Measurements from ENCODE around the gene ARHGAP24. TPM values are rescaled to one million over a fixed set of nuclear protein-coding genes. Genes with fewer than 3 reads are reported as not detected.

ARHGAP24 gene
- total RNA-seq, 1 experiment from 2014 or later = 1.3 TPM

- intact Hi-C loops (cut with micrococcal nuclease) = no loop called here
- Histone ChIP-seq H3K9me3 (ENCODE audit: control insufficient read depth in 1 of 2, insufficient read depth in 1 of 2, low read depth in 1 of 2, low read length in 2 of 2) (no peaks in the 10 kb centered on the region), H2AFZ (ENCODE audit: low read depth, low read length, poor library complexity, severe bottlenecking) (no peak overlapping the region), H3K4me1 (ENCODE audit: control insufficient read depth in 1 of 2, insufficient read depth in 2 of 2, low read length in 2 of 2) (no peaks in the 10 kb centered on the region; a peak in 1 of 4 replicates), H3K9ac (ENCODE audit: low read length) (no peak overlapping the region), H3K4me2 (ENCODE audit: low read length) (no peak overlapping the region), H3K27me3 (ENCODE audit: insufficient read depth, low read length) (no peaks in the 10 kb centered on the region), H3K79me2 (ENCODE audit: insufficient read depth, low read length) (no peaks in the 10 kb centered on the region), H3K9me2 (ENCODE audit: insufficient read depth) (no peaks in the 10 kb centered on the region), H3K27ac (ENCODE audit: low read depth, low read length) (no peak overlapping the region), H4K20me1 (ENCODE audit: insufficient read depth) (no peaks in the 10 kb centered on the region), H3K36me3 (ENCODE audit: control insufficient read depth in 1 of 2, insufficient read depth in 2 of 2, low read length in 2 of 2) (no peaks in the 10 kb centered on the region), H3K4me3 (replicated peaks in 1 of 2; ENCODE audit: low read depth in 1 of 2, low read length in 2 of 2) (no peak overlapping the region)
- ATAC-seq (no peak), DNase-seq (ENCODE audit: low read depth, low spot score) (no peak)
- POLR2A ChIA-PET = no interaction called here
- BruUV-seq (replicated peaks) = no TSS peak
- CTCF ChIA-PET = no interaction called here
- RAD21 ChIA-PET (ENCODE audit: low non-redundant PET in 1 of 2, low total read pairs in 2 of 2, uncharacterized antibody in 2 of 2, unreplicated experiment in 2 of 2) = no interaction called here
- TF ChIP-seq POLR2A (IDR thresholded peaks at IDR 0.05; ENCODE audit: borderline replicate concordance, extremely low read depth, insufficient read depth, insufficient read length) = no peak
- no peak for TF ChIP-seq SIN3A (IDR thresholded peaks at IDR 0.05; ENCODE audit: low read depth)
- TF ChIP-seq POLR2AphosphoS5 (IDR thresholded peaks at IDR 0.05; ENCODE audit: low read depth, low read length) = no peak
- TF ChIP-seq ELF1 (IDR thresholded peaks at IDR 0.05; ENCODE audit: borderline replicate concordance, low read depth) = no peak
- TF ChIP-seq SP1 (IDR thresholded peaks at IDR 0.05; ENCODE audit: low read depth) = no peak
- TF ChIP-seq REST (IDR thresholded peaks at IDR 0.05; ENCODE audit: low read depth) = no peak
- no peak for TF ChIP-seq ZBTB33 (IDR thresholded peaks at IDR 0.05; ENCODE audit: extremely low read depth, insufficient replicate concordance, low read length)
- TF ChIP-seq YY1 (IDR thresholded peaks at IDR 0.05; ENCODE audit: extremely low read depth, insufficient replicate concordance, low read depth, low read length) = no peak
- TF ChIP-seq CBX3 (IDR thresholded peaks at IDR 0.05; ENCODE audit: low read depth) = no peak
- no peak for TF ChIP-seq EZH2phosphoT487 (IDR thresholded peaks at IDR 0.05; ENCODE audit: borderline replicate concordance)
- TF ChIP-seq ZNF274 (IDR thresholded peaks at IDR 0.05; ENCODE audit: low read depth, low read length) = no peak
- no peak for TF ChIP-seq SRF (IDR thresholded peaks at IDR 0.05; ENCODE audit: low read depth)
- TF ChIP-seq ATF3 (IDR thresholded peaks at IDR 0.05) = no peak
- TF ChIP-seq EZH2 (IDR thresholded peaks at IDR 0.05) = no peak
- no peak for TF ChIP-seq FOSL1 (IDR thresholded peaks at IDR 0.05; ENCODE audit: low read depth)
- no peak for TF ChIP-seq JUND (IDR thresholded peaks at IDR 0.05)
- no peak for TF ChIP-seq CTCF (IDR thresholded peaks at IDR 0.05 in 2 of 3, conservative IDR thresholded peaks at IDR 0.05 in 1 of 3; ENCODE audit: borderline replicate concordance in 1 of 3, insufficient read depth in 1 of 3, low read depth in 2 of 3, low read length in 2 of 3)
- TF ChIP-seq TCF7L2 (IDR thresholded peaks at IDR 0.05; ENCODE audit: borderline replicate concordance, extremely low read depth, insufficient read depth, insufficient read length) = no peak
- TF ChIP-seq ZFX (IDR thresholded peaks at IDR 0.05) = no peak
Measured at GRCh38 chr4:85769009-85769408, 294.1 kb downstream of the ARHGAP24 start.
